Superior temporal gyrus (tissue), 1 donor: ENCODE measurements around the gene NTM.
A peak's percentile ranks its signal among the peaks of the same experiment; 100 is the strongest.
"Not testable (repeated sequence)": the region's sequence is repeated elsewhere in the genome, so short reads cannot be mapped to it uniquely, and the experiment has no call there.

Experiments used
- DNase-seq: peaks from one replicate; pipeline ENCODE4 v3.0.0-alpha.2; 2016; ENCODE audit errors: extremely low spot score

The NTM gene

DNA sequence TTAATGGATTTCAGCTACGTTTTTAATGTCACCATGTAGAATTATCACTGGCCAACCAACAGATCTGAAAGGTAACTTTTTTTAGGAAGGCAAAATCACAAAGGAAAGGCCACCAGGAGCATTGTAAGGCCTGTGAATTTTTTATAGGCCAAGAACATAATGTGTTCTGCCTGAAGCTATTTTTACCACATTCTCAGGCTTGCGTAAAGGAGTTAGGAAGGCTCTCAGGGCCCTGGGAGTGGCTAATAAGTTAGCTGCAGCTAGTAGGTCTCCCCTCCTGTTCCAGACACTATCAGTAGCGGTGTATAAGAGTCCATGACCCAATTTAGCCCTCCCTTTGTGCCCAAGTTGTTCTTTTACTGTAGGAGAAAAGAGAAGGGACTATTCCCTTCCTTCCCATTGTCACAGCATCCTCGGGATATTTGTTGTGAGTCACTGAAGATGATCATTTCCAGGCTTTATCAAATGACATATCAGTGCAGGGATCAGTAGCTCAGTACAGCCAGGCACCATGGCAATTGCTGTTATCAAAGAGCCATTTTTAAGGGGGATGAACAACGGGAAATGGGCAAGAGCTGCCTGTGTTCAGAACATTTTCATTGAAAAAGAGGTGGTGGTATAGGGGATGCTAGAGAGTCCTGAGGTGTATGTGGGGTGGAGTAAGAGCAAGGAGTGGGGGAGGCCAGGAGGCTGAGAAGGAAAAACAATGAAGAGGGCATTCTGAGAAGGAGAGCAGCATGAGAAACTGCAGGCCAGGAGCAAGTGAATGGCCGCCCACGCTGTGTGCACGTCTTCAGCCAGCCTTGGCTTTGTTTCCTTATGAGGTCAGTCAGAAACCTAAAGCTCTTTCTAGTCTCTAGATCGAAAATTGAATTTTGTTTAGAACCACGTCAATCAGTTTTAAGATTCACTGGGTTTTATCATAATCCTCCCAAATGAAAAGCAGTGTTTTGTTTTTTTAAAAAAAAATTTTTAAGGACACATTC lies 940.3 kb downstream of the NTM start:
- no peak for DNase-seq

DNA sequence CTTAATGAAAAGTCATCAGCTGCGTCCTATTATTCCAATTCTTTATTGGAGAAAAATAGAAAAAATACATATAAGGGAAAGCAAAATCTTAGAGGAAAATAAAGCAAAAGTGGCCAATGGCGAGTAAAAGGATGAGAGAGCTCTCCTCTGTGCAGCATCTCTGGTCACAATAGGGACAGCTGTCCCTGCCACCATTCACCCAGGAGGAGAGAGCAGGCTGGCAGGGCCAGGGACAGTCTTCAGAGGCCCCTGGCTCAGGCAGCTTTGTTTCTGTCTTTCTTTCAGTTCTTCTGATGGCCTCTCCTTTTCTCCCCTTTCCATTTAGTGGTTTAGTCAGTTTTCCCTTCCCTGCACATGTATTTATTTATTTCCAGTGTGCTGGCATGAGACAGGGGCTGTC lies 941.3 kb downstream of the NTM start:
- DNase-seq = peak; percentile 30

DNA sequence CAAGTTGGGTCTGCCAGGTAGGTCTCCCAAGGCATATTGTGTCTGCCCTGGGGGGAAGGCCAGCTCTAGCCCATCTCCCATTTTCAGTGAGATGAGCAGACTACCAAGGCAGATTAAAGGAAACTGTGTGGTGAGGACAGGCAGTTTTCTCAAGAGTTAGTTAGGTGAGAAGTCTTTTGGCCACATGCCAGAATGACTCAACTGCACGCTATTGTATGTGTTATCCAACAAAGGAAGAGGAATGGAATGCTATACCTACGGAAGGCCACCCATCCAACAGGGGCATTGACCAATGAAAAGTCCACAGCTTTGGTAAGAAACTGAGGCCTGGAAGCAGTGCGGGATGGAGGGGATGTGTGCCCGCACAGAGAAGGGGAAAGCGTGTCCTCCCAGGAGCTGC lies 941.7 kb downstream of the NTM start:
- peak; percentile 45 for DNase-seq

DNA sequence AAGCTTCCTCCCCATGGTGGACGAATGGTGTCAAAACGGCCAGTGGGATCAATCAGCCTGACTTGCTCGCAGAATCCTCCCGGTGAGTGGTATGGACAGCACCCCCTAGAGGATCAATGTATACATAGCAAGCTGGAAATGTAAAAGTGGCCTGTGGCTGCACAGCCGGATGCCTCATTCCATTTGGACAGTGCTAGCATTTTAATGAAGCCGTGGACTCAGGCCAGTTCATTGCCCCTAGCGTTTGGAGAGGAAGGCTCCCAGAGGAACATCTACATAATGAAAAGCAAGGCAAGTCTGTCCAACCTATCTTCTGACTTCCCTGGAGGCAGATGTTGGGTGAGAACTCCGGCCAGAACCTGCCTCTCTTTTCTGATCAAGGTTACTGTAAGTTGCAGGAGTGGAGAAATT lies 942.3 kb downstream of the NTM start:
- peak; percentile 78 for DNase-seq

DNA sequence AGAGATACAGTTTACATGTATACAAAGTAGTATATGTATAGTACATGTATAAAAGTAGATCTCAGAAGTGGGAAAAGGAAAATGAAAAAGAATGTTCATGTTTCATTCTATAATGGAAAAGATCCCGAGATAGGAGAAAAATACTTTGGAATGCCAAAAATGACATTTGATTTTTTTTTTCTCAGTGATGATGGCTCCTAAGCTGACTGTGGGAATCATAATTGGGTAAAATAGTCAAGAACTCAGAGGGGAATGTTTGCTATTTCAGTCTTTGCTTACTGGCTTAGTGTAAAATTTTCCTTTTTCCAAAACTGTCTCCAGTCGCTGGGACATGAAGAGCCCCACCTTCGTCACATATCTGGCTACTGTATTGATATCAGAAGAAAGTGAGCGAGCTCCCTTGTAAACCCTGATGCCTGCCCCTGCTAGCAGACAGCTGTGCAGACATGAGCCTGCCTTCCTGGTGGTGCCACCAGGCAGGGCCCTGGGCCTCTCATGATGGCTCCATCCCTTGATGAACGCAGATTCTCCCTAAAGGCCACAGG lies 944.6 kb downstream of the NTM start:
- no peak for DNase-seq

DNA sequence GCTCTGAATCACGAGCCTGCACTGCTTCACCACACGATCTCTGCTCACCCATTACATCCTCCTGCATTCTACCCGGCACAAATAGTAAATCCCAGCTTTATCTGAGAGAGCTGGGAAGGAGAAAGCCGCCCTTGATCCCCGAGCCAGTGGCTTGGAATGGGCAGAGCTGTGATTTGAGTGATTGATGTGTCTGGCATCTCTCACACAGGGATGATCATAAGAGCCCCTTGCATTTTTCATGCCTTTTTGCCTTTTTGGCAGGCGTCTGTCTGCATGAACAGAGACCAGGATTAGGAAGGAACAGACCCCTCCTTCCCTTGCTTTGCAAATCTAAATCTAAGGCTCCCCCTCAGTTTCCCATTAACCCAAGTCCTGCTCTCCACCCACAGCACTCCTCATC lies 945.3 kb downstream of the NTM start:
- no peak for DNase-seq

DNA sequence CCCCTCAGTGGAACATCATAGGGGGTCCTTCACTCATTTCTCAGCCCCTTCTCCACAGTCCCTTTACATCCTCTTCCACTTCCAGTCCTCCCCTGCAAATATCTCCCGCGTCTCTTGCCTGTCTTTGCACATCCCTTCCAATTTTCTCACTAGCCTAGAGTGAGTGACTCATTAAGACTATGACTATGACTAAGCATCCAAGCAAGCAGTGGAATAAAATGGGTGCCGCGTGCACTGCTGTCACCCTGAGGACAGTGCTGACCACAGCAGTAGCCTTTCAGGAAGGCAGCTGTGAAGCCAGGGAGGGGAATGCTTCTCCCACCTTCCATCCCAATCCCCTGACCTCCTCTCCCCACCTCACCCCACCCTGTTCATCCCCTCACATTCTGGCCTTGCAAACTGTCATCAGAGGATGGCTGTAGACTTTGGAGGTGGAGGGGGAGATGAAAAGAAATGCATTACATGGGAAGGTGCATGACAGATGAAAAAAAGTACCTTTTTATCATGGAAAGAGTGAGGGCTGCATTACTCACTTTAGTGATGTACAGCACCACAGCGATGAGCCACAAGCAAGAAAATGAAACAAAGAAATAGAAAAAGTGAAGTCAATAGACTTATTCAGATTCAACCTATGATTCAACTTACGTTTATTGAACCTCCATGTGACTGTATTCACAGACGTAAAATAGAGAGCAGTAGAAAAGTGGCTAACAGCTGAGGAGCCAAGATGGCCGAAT lies 948.2 kb downstream of the NTM start:
- peak; percentile 43 for DNase-seq

DNA sequence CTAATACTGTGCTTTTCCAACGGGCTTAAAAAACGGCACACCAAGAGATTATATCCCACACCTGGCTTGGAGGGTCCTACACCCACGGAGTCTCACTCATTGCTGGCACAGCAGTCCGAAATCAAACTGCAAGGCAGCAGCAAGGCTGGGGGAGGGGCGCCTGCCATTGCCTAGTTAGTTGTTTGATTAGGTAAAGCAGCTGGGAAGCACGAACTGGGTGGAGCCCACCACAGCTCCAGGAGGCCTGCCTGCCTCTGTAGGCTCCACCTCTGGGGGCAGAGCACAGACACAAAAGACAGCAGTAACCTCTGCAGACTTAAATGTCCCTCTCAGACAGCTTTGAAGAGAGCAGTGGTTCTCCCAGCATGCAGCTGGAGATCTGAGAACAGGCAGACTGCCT lies 949.0 kb downstream of the NTM start:
- not testable (repeated sequence) for DNase-seq

DNA sequence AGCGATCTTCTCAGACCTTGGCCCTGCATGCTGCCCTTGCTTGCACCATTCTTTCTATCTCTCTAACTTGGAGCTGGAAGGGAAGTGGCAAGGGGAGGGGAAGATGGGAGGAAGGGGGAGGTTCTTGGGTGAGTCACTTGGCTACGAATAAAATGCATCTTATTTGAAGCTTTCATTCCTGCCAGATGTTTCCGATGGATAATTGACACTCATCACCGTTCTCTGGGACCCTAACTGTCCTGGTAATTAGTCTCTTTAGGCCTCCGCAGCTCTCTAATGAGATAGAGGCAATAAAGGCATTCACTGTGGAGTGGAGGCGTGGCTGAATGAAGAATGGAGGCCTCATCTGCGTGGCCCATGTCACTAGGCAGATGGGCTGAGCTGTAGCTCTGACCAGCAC lies 960.1 kb downstream of the NTM start:
- DNase-seq = no peak

DNA sequence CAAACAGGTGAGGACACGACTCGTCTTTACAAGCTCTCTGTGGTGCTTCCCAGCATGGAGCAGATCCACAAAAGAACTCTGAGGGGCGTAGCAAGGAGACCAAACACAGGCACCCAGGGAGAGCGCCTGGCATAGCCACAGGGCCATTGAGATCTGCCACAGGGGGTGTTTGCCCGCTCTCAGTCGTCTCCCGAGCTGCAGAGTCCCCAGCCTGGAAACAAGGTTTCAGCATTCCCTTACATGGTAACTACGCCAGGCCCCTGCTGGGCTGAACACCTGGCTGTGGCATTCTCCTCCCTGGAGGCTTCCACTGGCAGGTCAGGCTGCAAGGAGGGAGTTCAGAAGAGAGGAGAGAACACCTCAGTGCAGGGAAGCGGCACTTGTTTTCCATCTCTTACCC lies 962.1 kb downstream of the NTM start:
- DNase-seq = no peak

DNA sequence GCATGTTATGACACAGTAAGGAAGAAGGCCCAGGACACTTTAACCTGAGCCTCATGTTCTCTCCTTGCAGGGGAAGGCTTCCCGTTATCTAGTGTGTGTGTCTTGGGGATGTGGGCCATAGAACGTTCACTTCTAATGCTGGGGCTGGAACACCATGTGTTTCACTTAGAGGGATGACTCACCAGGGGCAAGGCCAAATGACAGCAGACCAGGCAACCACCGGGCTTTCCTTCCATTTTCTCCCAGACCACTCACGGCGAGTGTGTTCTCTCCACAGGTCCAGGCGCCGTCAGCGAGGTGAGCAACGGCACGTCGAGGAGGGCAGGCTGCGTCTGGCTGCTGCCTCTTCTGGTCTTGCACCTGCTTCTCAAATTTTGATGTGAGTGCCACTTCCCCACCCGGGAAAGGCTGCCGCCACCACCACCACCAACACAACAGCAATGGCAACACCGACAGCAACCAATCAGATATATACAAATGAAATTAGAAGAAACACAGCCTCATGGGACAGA lies 964.4 kb downstream of the NTM start:
- DNase-seq = no peak

DNA sequence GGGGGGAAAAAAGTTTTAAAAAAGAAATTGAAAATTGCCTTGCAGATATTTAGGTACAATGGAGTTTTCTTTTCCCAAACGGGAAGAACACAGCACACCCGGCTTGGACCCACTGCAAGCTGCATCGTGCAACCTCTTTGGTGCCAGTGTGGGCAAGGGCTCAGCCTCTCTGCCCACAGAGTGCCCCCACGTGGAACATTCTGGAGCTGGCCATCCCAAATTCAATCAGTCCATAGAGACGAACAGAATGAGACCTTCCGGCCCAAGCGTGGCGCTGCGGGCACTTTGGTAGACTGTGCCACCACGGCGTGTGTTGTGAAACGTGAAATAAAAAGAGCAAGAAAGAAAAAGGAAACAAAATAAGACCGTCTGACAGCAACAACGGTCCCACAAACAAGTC lies 964.9 kb downstream of the NTM start:
- no peak for DNase-seq

DNA sequence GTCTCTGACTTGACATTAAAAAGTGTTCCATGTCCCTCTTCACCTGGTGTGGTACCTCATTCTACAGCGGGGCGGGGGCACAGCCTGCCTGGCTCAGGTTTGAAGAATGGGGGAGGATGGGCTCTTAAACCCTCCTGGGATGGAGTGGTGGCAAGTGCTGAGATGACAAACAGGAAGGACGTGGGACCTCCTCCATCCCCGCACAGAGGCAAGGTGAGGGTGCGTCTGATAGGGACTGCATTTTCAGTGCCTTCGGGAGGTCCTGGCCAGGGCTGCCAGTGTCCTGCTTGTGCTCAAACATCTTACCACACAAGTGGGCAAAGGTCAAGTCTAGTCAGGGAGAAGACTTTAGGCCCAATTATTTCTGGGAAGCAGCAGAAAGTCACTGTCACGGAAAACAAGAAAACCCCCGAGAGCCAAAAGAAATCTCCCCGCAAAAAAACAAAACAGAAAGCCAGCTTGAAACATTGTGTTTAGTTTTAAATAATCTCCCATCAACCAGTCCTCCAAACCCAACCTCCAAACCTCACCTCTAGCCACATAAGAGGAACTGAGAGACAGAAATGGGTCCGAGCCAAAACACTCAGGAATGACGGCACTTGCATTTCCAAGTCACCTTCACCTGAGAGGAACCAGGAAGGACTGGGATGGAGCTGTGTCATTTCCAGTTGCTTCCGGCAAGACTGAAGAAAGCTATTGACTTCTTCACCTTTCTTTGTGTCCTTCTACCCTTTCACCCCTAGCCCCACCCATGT lies 966.5 kb downstream of the NTM start:
- DNase-seq = no peak

DNA sequence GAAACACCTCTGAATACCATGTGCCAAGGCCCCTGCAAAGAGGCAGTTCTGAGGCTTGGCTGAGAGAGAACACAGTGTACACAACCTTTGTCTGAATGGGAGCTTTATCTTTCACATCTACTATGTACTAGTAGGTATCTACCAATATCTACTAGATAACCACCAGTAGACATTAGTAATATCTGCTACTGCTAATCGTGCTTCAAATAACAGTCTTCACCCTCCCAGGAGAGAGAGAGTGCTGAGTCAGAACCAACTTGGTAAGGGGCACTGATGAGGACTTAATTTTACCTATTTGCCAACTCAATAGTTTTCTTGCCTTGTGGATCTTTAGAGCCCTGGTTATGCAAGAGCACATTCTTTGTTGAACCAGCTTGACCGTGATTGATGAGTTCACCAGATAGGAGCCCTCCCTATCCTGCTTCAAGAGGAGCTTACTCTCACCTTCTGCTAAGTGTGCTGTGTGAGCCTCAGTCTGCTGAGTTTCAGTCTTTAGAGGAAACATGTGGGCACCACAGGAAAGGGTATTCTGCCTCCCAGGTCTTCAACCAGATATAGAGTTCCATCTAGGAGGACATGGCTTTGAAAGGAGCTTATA lies 967.5 kb downstream of the NTM start:
- DNase-seq = no peak

DNA sequence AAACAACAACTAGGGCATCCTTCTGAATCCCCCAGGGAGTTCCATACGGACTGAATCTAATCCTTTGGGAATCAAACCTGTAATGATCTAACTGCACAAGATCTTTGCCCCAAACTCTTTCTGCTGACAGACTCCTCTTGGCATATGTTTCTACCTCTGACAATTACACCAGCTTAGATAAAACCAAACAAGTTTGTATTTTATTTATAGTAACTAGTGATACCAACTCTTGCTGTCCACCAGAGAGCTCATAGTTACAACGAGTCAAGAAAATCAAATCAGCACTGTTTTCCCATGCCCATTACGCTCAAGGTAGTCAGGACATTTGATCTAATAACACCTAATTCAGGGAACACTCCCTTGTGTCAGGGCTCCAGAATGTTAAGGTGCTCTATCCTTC lies 972.0 kb downstream of the NTM start:
- DNase-seq = no peak

DNA sequence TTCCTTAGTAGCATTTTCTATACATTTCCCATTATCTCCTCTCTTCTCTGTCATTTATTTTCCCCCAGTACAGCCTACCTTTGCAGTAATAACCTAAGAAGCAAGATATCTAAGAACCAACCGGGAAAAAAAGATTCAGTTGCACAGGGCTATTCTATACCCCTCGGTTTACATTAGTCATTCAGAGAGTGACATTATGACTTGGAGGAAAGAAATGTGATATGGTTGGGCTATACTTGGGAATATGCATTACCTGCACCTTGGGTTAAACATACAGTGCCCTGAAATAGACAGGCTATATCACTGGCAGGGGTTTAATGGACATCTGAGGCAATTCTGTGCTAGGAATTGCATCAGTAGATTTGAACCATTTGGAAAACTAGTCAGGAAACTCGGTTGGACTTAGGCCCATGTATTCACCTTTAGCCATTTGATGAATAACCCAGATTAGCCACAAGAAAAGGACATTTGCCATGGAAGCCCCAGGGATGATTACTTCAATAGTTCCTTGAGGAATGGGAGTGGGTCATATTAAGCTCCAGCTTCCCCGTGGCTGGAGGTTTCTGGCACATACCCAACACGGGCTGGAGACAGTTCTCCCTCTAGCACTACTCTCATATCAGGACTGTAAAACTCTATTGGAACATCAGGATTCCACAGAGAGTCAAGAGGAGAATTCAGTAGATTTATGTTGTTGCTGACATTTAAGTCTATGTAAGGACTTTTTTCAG lies 973.2 kb downstream of the NTM start:
- DNase-seq = no peak

DNA sequence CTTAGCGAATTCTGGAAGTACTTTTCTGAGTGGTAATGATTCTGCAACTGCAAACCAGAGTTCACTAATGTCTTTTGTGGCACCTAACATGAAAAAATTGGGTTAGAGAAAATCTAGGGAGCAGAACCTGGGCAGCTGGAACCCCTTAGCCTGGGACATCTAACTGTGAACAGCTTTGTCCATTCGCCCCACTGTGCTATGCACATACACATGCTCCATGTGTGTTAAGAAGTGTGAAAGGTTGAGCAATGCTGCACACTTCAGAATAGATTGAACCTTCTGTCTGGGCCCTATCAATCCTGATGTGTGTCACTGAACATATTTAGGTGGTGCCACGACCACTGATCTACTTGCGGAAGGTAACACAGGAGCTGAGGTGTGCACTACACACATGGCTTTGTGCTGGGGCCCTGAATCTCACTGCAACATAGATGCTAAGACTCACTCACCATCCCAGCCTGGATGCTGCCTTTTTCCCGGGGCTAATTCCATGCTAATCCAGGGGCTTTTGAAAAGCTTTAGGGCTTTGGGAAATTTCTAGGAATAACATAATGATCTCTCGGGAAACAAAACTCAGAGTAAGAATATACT lies 976.2 kb downstream of the NTM start:
- no peak for DNase-seq

DNA sequence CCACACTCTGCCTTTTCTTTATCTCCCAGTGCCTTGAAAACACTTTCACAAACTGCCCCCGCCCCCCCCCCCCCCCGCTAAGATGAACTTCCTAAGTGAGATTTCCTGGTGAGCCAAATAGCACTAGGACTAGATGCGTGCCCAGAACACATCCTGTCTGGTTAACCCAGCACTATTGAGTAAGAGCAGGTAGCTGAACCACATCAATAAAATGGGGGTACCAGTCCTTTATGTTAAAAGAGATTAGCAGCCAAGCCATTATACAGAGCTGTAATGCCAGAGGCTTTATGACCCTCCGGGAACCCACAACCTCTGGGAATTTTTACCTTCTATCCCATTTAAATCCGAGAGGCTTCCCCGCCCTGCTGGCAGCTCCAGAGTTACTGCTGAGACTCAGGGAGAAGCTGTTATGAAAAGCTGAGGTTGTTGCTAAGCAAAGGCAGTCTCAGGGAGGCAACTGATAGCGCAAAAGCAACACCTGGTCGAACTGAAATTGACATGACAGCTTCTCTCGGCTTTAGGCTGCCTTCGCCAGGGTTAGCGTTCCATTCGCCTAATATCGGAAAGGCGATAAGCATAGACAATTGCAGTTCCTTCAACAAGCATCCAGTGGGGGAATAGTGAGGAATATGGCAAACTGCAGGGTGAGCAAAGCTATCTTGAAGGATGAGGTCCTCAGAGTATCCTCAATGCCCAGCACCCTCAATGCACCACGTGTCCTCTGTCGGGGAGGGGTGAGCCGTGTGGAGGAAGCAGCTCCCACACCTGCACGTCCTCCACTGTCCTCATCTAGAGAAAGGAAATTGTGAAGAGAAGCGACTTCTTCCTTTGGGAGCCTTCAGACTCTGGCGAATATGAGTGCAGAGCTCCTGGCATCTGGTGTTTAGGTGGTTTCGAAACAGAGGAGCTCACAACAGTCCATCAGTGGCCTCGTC lies 977.0 kb downstream of the NTM start:
- no peak for DNase-seq
